ENCODE measurements around the gene TNC.

Gene TNC

GRCh38 chr9:115024925-115025535, 92.9 kb downstream of the TNC start:
- no peak overlapping the region for H3K4me3 ChIP-seq
- H3K27ac ChIP-seq, result no peak overlapping the region

- Histone ChIP-seq H3K27ac (no peak overlapping the region), H3K4me3 (no peak overlapping the region)
These were observed 95.1 kb downstream of the TNC start for GRCh38 chr9:115022760-115023434.

- Histone ChIP-seq H3K4me3 (no peak overlapping the region), H3K27ac (peak overlapping the region in 3 of 21 experiments; percentile 28 to 36 (median 35))
These were observed 99.2 kb downstream of the TNC start for GRCh38 chr9:115018547-115019435.

GRCh38 chr9:115016344-115016743, 101.6 kb downstream of the TNC start:
- Histone ChIP-seq H3K4me3 (no peak overlapping the region), H3K27ac (no peak overlapping the region)

- H3K4me3 ChIP-seq, result no peak overlapping the region
- H3K27ac ChIP-seq, result no peak overlapping the region
These were observed 102.8 kb downstream of the TNC start for GRCh38 chr9:115015018-115015635.

GRCh38 chr9:115014438-115014837, 103.5 kb downstream of the TNC start:
- Histone ChIP-seq H3K27ac (no peak overlapping the region), H3K4me3 (no peak overlapping the region)

GRCh38 chr9:115013998-115014397, 104.0 kb downstream of the TNC start:
- Histone ChIP-seq H3K27ac (no peak overlapping the region), H3K4me3 (no peak overlapping the region)

- H3K4me3 ChIP-seq, result no peak overlapping the region
- no peak overlapping the region for H3K27ac ChIP-seq
These were observed 105.5 kb downstream of the TNC start for GRCh38 chr9:115012486-115012885.

GRCh38 chr9:115010874-115011273, 107.1 kb downstream of the TNC start:
- H3K27ac ChIP-seq, result no peak overlapping the region
- H3K4me3 ChIP-seq, result no peak overlapping the region

- Histone ChIP-seq H3K27ac (no peak overlapping the region), H3K4me3 (no peak overlapping the region)
These were observed 109.3 kb downstream of the TNC start for GRCh38 chr9:115008536-115009270.

GRCh38 chr9:115006660-115007059, 111.3 kb downstream of the TNC start:
- Histone ChIP-seq H3K27ac (peak overlapping the region in 6 of 21 experiments; percentile 2 to 61 (median 36)), H3K4me3 (no peak overlapping the region)

GRCh38 chr9:115005322-115005721, 112.6 kb downstream of the TNC start:
- Histone ChIP-seq H3K27ac (no peak overlapping the region), H3K4me3 (no peak overlapping the region)

- H3K4me3 ChIP-seq, result no peak overlapping the region
- H3K27ac ChIP-seq, result no peak overlapping the region
These were observed 113.4 kb downstream of the TNC start for GRCh38 chr9:115004545-115004944.

GRCh38 chr9:115002371-115003120, 115.4 kb downstream of the TNC start:
- Histone ChIP-seq H3K4me3 (no peak overlapping the region), H3K27ac (no peak overlapping the region)

- Histone ChIP-seq H3K27ac (no peak overlapping the region), H3K4me3 (no peak overlapping the region)
These were observed 117.7 kb downstream of the TNC start for GRCh38 chr9:115000217-115000639.

GRCh38 chr9:114998326-114998725, 119.6 kb downstream of the TNC start:
- H3K27ac ChIP-seq, result no peak overlapping the region
- H3K4me3 ChIP-seq, result no peak overlapping the region

GRCh38 chr9:114995681-114996221, 122.2 kb downstream of the TNC start:
- Histone ChIP-seq H3K27ac (no peak overlapping the region), H3K4me3 (no peak overlapping the region)

GRCh38 chr9:114994768-114995167, 123.2 kb downstream of the TNC start:
- no peak overlapping the region for H3K4me3 ChIP-seq
- H3K27ac ChIP-seq, result no peak overlapping the region

- H3K27ac ChIP-seq, result no peak overlapping the region
- no peak overlapping the region for H3K4me3 ChIP-seq
These were observed 126.1 kb downstream of the TNC start for GRCh38 chr9:114991861-114992260.
